Loucy (cell line): ENCODE data around the gene CYP2W1.

Experiments
- H2AFZ ChIP-seq: fragments of 200-600 bp; sonication (generic); 2 replicates; pipeline ENCODE4 v1.6.0; 2016; ENCODE audit warnings: antibody characterized with exemption, mild to moderate bottlenecking, low read length, moderate library complexity
- H3F3A ChIP-seq: fragments of 200-600 bp; 2 replicates; pipeline ENCODE4 v1.6.0; 2016; ENCODE audit warnings: antibody characterized with exemption, low read depth, mild to moderate bottlenecking
- H3K27me3 ChIP-seq: fragments of 200-600 bp; sonication (generic); 2 replicates; pipeline ENCODE4 v1.6.1; 2014; ENCODE audit warnings: low read length, mild to moderate bottlenecking; ENCODE audit not compliant: insufficient read depth, poor library complexity, severe bottlenecking
- H3K36me3 ChIP-seq: fragments of 200-600 bp; sonication (generic); 2 replicates; pipeline ENCODE4 v1.6.1; 2016; ENCODE audit warnings: low read length; ENCODE audit not compliant: insufficient read depth
- H3K4me1 ChIP-seq: fragments of 200-600 bp; sonication (generic); 2 replicates; pipeline ENCODE4 v1.5.1; 2014; ENCODE audit warnings: low read length, mild to moderate bottlenecking; ENCODE audit not compliant: insufficient read depth, poor library complexity, severe bottlenecking
- H3K4me2 ChIP-seq: fragments of 200-600 bp; sonication (generic); 2 replicates; pipeline ENCODE4 v1.6.0; 2014; ENCODE audit warnings: antibody characterized with exemption, low read length, low read depth, mild to moderate bottlenecking; ENCODE audit not compliant: poor library complexity, severe bottlenecking
- H3K4me3 ChIP-seq: fragments of 200-600 bp; sonication (generic); 2 replicates; pipeline ENCODE4 v1.5.1; 2014; ENCODE audit warnings: low read length, mild to moderate bottlenecking, mixed read lengths; ENCODE audit not compliant: poor library complexity, severe bottlenecking
- H3K79me2 ChIP-seq: fragments of 200-600 bp; sonication (generic); 2 replicates; pipeline ENCODE4 v1.6.1; 2014; ENCODE audit warnings: low read length; ENCODE audit not compliant: insufficient read depth
- H3K9ac ChIP-seq: fragments of 200-600 bp; sonication (generic); 2 replicates; pipeline ENCODE4 v1.6.0; 2014; ENCODE audit warnings: mild to moderate bottlenecking, low read depth, low read length, moderate library complexity; ENCODE audit not compliant: poor library complexity, severe bottlenecking
- H3K9me2 ChIP-seq: fragments of 200-600 bp; sonication (generic); replicated peaks from 2 replicates; pipeline ENCODE4 v1.6.1; 2016; ENCODE audit warnings: low read depth, low read length, mixed read lengths
- H3K9me3 ChIP-seq: fragments of 200-600 bp; sonication (generic); 2 replicates; pipeline ENCODE4 v1.6.1; 2014; ENCODE audit warnings: mild to moderate bottlenecking, antibody characterized with exemption, low read length, low read depth; ENCODE audit not compliant: insufficient read depth
- H4K20me1 ChIP-seq: fragments of 200-600 bp; sonication (generic); 2 replicates; pipeline ENCODE4 v1.6.0; 2014; ENCODE audit warnings: antibody characterized with exemption, low read length, mild to moderate bottlenecking; ENCODE audit not compliant: insufficient read depth, poor library complexity, severe bottlenecking
- CTCF ChIP-seq: fragments of 200-600 bp; sonication (generic); conservative IDR thresholded peaks from 2 replicates; pipeline ENCODE4 v1.5.1; 2014; ENCODE audit warnings: mild to moderate bottlenecking, antibody characterized with exemption, low read length
- EZH2phosphoT487 ChIP-seq: fragments of 200-600 bp; IDR thresholded peaks from 2 replicates; pipeline ENCODE4 v1.6.1; 2018; ENCODE audit warnings: antibody characterized with exemption, mild to moderate bottlenecking, moderate library complexity, borderline replicate concordance

CYP2W1 gene

DNA sequence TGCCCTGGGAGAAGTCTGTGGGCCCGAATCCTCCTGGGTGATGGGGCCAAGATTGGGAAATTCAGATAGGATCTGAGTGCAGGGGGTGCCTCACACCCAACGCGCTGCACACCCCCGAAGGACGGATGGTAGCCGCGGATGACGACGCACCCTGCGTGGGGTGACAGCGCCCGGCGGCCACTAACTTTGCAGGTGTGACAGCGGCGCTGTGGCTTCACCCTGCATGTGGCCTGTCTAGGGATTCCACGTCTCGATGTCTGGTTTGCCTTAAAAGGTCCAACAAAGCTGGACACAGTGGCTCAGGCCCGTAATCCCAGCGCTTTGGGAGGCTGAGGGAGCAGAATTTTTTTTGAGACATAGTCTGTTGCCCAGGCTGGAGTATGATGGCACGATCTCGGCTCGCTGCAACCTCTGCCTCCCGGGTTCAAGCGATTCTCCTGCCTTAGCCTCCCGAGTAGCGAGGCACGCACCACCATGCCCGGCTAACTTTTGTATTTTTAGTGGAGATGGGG is 47.1 kb upstream of the CYP2W1 start:
- no peak overlapping the region for H3K9ac ChIP-seq
- no peaks in the 10 kb centered on the region for H4K20me1 ChIP-seq

GRCh38 chr7:936386-937054 is 46.5 kb upstream of the CYP2W1 start:
- H3K9me2 ChIP-seq, result no peaks in the 10 kb centered on the region
- no peaks in the 10 kb centered on the region; the same call in 1 of the 2 replicates for H3K9me3 ChIP-seq
- H3K36me3 ChIP-seq, result no peaks in the 10 kb centered on the region
- H3F3A ChIP-seq, result no peaks in the 10 kb centered on the region
- H3K27me3 ChIP-seq, result no peaks in the 10 kb centered on the region
- no peak overlapping the region for H3K4me3 ChIP-seq
- no peak overlapping the region for H2AFZ ChIP-seq
- no peak overlapping the region for H3K4me2 ChIP-seq
- no peak overlapping the region for H3K9ac ChIP-seq
- H4K20me1 ChIP-seq, result no peaks in the 10 kb centered on the region
- TF ChIP-seq CTCF, result no peak
- H3K4me1 ChIP-seq, result no peaks in the 10 kb centered on the region
- no peaks in the 10 kb centered on the region for H3K79me2 ChIP-seq

More for the DNA sequence above, 47.1 kb upstream of the CYP2W1 start:
- Histone ChIP-seq H3K4me2 (no peak overlapping the region), H2AFZ (no peak overlapping the region), H3K9me3 (no peaks in the 10 kb centered on the region; the same call in 1 of the 2 replicates), H3F3A (no peaks in the 10 kb centered on the region), H3K36me3 (no peaks in the 10 kb centered on the region), H3K4me3 (no peak overlapping the region), H3K4me1 (no peaks in the 10 kb centered on the region), H3K9me2 (no peaks in the 10 kb centered on the region), H3K27me3 (no peaks in the 10 kb centered on the region), H3K79me2 (no peaks in the 10 kb centered on the region)
- no peak for TF ChIP-seq CTCF
- no peak for TF ChIP-seq EZH2phosphoT487

- H3K79me2 ChIP-seq, result no peaks in the 10 kb centered on the region
- TF ChIP-seq CTCF (no peak), EZH2phosphoT487 (no peak)
- no peak overlapping the region for H3K4me2 ChIP-seq
- H3K4me1 ChIP-seq, result no peaks in the 10 kb centered on the region
- no peaks in the 10 kb centered on the region for H3F3A ChIP-seq
- no peak overlapping the region for H2AFZ ChIP-seq
- H3K9me3 ChIP-seq, result no peaks in the 10 kb centered on the region; the same call in 1 of the 2 replicates
- no peaks in the 10 kb centered on the region for H4K20me1 ChIP-seq
- no peaks in the 10 kb centered on the region for H3K36me3 ChIP-seq
- no peak overlapping the region for H3K9ac ChIP-seq
- no peaks in the 10 kb centered on the region for H3K9me2 ChIP-seq
- no peak overlapping the region for H3K4me3 ChIP-seq
- H3K27me3 ChIP-seq, result no peaks in the 10 kb centered on the region
These were observed 45.0 kb upstream of the CYP2W1 start for GRCh38 chr7:937856-938484.
